SH-SY5Y (cell line): ENCODE measurements around the gene ZCCHC7.

Experiments used
- GATA2 ChIP-seq: IDR thresholded peaks from 2 replicates; pipeline ENCODE4 v1.6.1; 2011; ENCODE audit warnings: mild to moderate bottlenecking, low read depth, low read length
- GATA3 ChIP-seq: IDR thresholded peaks from 2 replicates; pipeline ENCODE4 v1.6.1; 2011; ENCODE audit warnings: low read depth, mild to moderate bottlenecking, low read length, moderate library complexity

GRCh38 chr9:37343724-37344123 lies 223.3 kb downstream of the ZCCHC7 start:
- no peak for TF ChIP-seq GATA3
- no peak for TF ChIP-seq GATA2
